Measurements from ENCODE around the gene NPDC1.

DNA sequence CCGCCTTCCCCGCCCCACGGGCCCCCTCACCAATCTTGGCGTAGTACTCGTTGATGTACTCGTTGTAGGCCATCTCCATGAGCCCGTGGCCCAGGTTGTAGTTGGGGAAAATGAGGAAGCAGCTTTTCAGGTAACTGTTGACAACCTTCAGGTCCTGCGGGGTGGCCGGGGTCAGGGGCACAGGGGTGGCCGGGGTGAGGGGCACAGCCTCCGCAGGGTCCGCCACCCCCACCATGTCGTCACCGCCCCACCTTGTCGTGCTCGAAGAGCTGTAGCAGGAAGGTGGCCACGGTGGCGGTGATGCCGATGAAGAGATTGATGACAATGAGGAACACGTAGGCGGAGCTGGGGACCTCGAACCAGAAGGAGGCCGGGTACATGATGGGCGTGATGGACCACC, 34.8 kb downstream of the NPDC1 start:
- TF ChIP-seq, protein P1, sequence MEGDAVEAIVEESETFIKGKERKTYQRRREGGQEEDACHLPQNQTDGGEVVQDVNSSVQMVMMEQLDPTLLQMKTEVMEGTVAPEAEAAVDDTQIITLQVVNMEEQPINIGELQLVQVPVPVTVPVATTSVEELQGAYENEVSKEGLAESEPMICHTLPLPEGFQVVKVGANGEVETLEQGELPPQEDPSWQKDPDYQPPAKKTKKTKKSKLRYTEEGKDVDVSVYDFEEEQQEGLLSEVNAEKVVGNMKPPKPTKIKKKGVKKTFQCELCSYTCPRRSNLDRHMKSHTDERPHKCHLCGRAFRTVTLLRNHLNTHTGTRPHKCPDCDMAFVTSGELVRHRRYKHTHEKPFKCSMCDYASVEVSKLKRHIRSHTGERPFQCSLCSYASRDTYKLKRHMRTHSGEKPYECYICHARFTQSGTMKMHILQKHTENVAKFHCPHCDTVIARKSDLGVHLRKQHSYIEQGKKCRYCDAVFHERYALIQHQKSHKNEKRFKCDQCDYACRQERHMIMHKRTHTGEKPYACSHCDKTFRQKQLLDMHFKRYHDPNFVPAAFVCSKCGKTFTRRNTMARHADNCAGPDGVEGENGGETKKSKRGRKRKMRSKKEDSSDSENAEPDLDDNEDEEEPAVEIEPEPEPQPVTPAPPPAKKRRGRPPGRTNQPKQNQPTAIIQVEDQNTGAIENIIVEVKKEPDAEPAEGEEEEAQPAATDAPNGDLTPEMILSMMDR (conservative IDR thresholded peaks at IDR 0.05; ENCODE audit: low read depth, low read length), result no peak
- TF ChIP-seq EZH2 (IDR thresholded peaks at IDR 0.05; ENCODE audit: borderline replicate concordance, low read depth, low read length, poor library complexity, severe bottlenecking), result no peak

Measured in A673 (cell line).